HFFc6 (cell line): ENCODE data around the gene KCNK13. TPM values are rescaled to one million over a fixed set of nuclear protein-coding genes. Genes with fewer than 3 reads are reported as not detected.
"Not testable (repeated sequence)": the region's sequence is repeated elsewhere in the genome, so short reads cannot be mapped to it uniquely, and the experiment has no call there.

ENCODE experiments used
- DNase-seq: peaks from one replicate; pipeline ENCODE4 v3.0.0-alpha.2; 2018
- H3K27ac Mint-ChIP-seq: 2 replicates; pipeline ENCODE4 v1.8.0; 2020; ENCODE audit warnings: mild to moderate bottlenecking, mixed read lengths
- H3K27me3 Mint-ChIP-seq: 2 replicates; pipeline ENCODE4 v1.8.0; 2021; ENCODE audit warnings: mild to moderate bottlenecking, moderate library complexity, mixed read lengths; ENCODE audit not compliant: insufficient read depth
- H3K36me3 Mint-ChIP-seq: 2 replicates; pipeline ENCODE4 v1.8.0; 2021; ENCODE audit warnings: low read depth, mixed read lengths
- H3K4me1 Mint-ChIP-seq: 2 replicates; pipeline ENCODE4 v1.8.0; 2020; ENCODE audit warnings: low read depth, mixed read lengths
- H3K4me3 Mint-ChIP-seq: 2 replicates; pipeline ENCODE4 v1.8.0; 2020; ENCODE audit warnings: mild to moderate bottlenecking, moderate library complexity, mixed read lengths
- H3K9me3 Mint-ChIP-seq: 2 replicates; pipeline ENCODE4 v1.8.0; 2020; ENCODE audit warnings: mild to moderate bottlenecking, mixed read lengths
- CTCF ChIP-seq: fragments of 200-600 bp; sonication (generic); IDR thresholded peaks from 2 replicates; pipeline ENCODE4 v1.5.0; 2021; ENCODE audit warnings: antibody characterized with exemption, mild to moderate bottlenecking
- total RNA-seq, 6 experiments: library from RNA; stranded (reverse); fragmentation: NEBNext Ultra II Directional; extraction: Animal tissue kit (Norgen Biotek cat#: 25700); gene quantifications; 2 replicates in 1 of 6; 3 replicates in 5 of 6; pipeline ENCODE4 v1.2.3, GENCODE V29; 2021

KCNK13 gene
- total RNA-seq, 6 experiments from 2014 or later, result not detected

GRCh38 chr14:90213099-90213748 is 151.4 kb downstream of the KCNK13 start:
- Mint-ChIP-seq H3K4me1 (no peaks in the 10 kb centered on the region), H3K9me3 (peaks cover 3% of the 10 kb centered on the region; the same call in 1 of the 2 replicates), H3K36me3 (no peaks in the 10 kb centered on the region), H3K27ac (no peak overlapping the region), H3K4me3 (no peak overlapping the region), H3K27me3 (peaks cover 29% of the 10 kb centered on the region)
- no peak for DNase-seq
- TF ChIP-seq CTCF, result no peak

- no peaks in the 10 kb centered on the region; the same call in 1 of the 2 replicates for H3K36me3 Mint-ChIP-seq
- peaks cover 2% of the 10 kb centered on the region for H3K9me3 Mint-ChIP-seq
- no peak overlapping the region for H3K4me3 Mint-ChIP-seq
- no peaks in the 10 kb centered on the region for H3K4me1 Mint-ChIP-seq
- no peak for DNase-seq
- peaks cover 32% of the 10 kb centered on the region for H3K27me3 Mint-ChIP-seq
- TF ChIP-seq CTCF, result no peak
- H3K27ac Mint-ChIP-seq, result no peak overlapping the region
Observed at GRCh38 chr14:90228478-90228877, 166.7 kb downstream of the KCNK13 start.

- not testable (repeated sequence) for H3K4me3 Mint-ChIP-seq, H3K4me1 Mint-ChIP-seq, H3K27ac Mint-ChIP-seq, H3K36me3 Mint-ChIP-seq, H3K9me3 Mint-ChIP-seq, DNase-seq
- peaks cover 27% of the 10 kb centered on the region for H3K27me3 Mint-ChIP-seq
Observed at GRCh38 chr14:90229942-90230341, 168.1 kb downstream of the KCNK13 start.

Other genes with a start within 250 kb of the KCNK13 start
- gene EFCAB11, start 107.3 kb upstream of the KCNK13 start, total RNA-seq, result 1 to 10 TPM; 6.6 to 8.4 (median 6.9) TPM
- gene TDP1, start 106.1 kb upstream of the KCNK13 start, total RNA-seq, result 10 to 100 TPM; 20.3 to 28.3 (median 23.3) TPM
- 100 to 1,000 TPM; 135 to 154 (median 150) TPM for gene PSMC1, start 194.6 kb downstream of the KCNK13 start, total RNA-seq